Stimulated activated effector memory CD8-positive, alpha-beta T cell treated with anti-CD3 and anti-CD28 coated beads, Interleukin-12 subunit alpha, Interleukin-12 subunit beta, amount 100 ng/mL, for 72 hours (primary cell): Measurements from ENCODE around the gene GAPVD1.

Source experiments
- ATAC-seq: fragments of 150-1000 bp; cut with Tn5 transposase; 2 replicates; pipeline ENCODE4 v1.10.0; 2021
- DNase-seq, 2 donors: peaks; one replicate each; pipeline ENCODE4 v3.0.0; 2021 to 2022; ENCODE audit warnings: low spot score in 2 of 2
- H3K27ac Mint-ChIP-seq: one replicate; pipeline ENCODE4 v1.8.0; 2022; ENCODE audit warnings: mild to moderate bottlenecking, mixed read lengths
- H3K36me3 Mint-ChIP-seq: one replicate; pipeline ENCODE4 v1.8.0; 2022; ENCODE audit warnings: mild to moderate bottlenecking, mixed read lengths
- H3K4me1 Mint-ChIP-seq: one replicate; pipeline ENCODE4 v1.8.0; 2022; ENCODE audit warnings: mixed read lengths
- H3K4me3 Mint-ChIP-seq: one replicate; pipeline ENCODE4 v1.8.0; 2022; ENCODE audit warnings: mild to moderate bottlenecking, mixed read lengths
- H3K9me3 Mint-ChIP-seq: one replicate; pipeline ENCODE4 v1.8.0; 2022; ENCODE audit warnings: mixed read lengths

The GAPVD1 gene

DNA sequence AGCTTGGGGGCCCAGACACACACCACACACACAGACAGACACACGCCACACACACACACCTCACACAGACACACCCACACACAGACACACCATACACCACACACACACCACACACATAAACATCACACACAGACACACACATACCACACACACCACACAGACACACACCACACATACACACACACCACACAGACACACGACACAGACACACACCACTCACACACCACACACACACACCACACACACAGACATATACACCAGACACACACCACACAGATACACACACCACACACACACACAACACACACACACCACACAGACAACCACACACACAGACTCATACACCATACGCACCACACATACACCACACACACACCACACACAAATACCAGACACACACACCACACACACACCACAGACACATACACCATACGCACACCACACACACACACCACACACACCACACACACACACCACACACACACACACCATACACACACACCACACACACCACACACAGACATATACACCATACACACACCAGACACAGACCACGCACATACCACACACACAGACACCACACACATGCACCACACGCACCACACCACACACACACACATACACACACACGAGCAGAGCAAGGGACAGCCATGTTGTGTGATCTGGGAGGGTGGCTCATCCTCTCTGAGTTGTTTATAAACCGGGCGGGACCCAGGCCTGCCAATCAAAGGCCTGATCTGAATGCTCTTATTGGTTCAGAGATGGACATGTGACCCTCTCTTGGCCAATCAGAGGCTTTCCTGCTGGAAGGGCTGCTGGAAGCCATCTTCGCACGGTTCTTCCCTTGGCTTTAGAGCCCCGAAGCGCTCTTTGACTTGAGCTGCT lies 148.3 kb downstream of the GAPVD1 start:
- no peaks in the 10 kb centered on the region for H3K9me3 Mint-ChIP-seq
- DNase-seq (no peak), ATAC-seq (peak; percentile 42)
- H3K27ac Mint-ChIP-seq, result peak overlapping the region; percentile 56
- peak overlapping the region; percentile 78 for H3K4me3 Mint-ChIP-seq
- peaks cover 25% of the 10 kb centered on the region for H3K4me1 Mint-ChIP-seq
- no peaks in the 10 kb centered on the region for H3K36me3 Mint-ChIP-seq

DNA sequence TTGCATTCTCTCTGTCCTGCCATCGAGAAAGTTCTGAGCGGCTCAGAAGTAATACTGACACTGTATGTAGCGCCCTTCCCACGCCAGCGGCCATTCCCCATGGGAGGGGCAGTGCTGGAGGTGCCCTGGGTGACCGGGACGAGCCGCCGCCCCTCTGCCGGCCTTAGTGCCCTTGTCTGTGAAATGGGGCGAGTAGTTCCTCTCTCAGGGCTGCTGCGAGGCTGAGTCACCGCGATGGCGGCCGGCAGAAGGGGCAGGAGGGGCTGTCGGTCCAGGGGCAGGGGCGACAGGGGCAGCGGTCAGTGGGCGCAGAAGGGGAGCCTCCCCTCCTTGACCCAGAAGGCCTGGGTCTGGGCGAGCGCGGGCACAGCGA lies 148.9 kb downstream of the GAPVD1 start:
- peaks cover 25% of the 10 kb centered on the region for H3K4me1 Mint-ChIP-seq
- no peak for ATAC-seq
- peak overlapping the region; percentile 56 for H3K27ac Mint-ChIP-seq

DNA sequence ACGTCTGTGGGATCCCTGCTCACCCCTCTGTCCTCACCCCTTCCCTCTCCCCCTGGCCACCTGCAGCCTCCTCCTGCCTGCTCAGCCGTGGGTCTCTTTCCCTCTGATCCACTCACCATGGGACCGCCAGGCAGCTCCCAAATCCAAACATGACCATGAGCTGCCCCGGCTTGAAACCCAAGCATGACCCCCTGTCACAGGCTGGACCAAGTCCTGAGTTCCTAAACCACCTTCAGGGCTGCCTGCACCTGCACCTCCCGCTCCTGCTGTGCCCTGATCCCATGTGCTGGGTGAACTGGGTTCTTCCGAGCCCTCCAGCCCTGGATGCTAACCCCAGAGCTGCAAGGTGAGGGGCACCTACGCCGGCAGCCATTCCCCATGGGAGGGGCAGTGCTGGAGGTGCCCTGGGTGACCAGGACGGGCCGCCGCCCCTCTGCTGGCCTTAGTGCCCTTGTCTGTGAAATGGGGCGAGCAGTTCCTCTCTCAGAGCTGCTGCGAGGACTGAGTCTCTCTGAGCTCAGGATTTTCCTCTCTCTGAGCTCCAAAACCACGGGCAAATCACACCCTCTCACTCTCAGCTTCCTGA lies 149.6 kb downstream of the GAPVD1 start:
- Mint-ChIP-seq H3K4me1 (peaks cover 25% of the 10 kb centered on the region), H3K9me3 (no peaks in the 10 kb centered on the region), H3K36me3 (no peaks in the 10 kb centered on the region), H3K27ac (no peak overlapping the region), H3K4me3 (no peak overlapping the region)
- ATAC-seq (no peak), DNase-seq (no peak)

More for the DNA sequence above, 148.9 kb downstream of the GAPVD1 start:
- DNase-seq, result no peak
- Mint-ChIP-seq H3K4me3 (no peak overlapping the region), H3K9me3 (no peaks in the 10 kb centered on the region), H3K36me3 (no peaks in the 10 kb centered on the region)

DNA sequence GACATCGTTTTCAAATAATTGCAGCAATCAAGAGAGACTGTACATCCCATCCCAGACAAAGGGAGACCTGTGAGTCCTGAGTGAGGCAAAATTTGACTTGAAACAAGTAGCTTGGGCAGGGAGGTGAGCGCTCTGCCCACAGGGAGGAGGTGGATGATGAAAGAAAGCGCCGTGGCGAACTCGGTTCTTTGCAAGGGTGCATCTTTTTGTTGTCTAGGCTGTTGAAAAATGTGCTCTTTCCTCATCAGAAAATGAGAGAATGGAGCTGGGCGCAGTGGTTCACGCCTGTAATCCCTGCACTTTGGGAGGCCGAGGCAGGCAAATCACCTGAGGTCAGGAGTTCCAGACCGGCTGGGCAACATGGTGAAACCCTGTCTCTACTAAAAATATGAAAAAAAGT lies 150.5 kb downstream of the GAPVD1 start:
- Mint-ChIP-seq H3K4me1 (peaks cover 23% of the 10 kb centered on the region), H3K27ac (no peak overlapping the region), H3K9me3 (no peaks in the 10 kb centered on the region), H3K36me3 (no peaks in the 10 kb centered on the region), H3K4me3 (no peak overlapping the region)
- ATAC-seq, result no peak
- no peak for DNase-seq

DNA sequence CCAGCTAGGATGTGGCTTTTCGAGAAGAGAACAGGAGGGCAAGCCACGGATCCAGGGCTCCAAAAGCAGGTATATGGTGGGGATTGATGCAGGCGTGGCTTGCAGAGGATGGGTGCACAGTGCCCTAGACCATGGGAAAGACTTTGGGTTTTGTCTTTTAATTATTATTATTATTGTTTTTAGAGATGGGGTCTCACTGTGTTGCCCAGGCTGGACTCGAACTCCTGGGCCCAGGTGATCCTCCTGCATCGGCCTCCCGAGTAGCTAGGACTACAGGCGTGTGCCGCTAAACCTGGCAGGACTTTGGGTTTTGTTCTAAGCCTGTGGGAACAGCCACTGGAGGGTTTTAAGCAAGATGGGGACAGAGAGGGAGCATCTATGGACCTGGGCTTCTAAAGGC lies 152.0 kb downstream of the GAPVD1 start:
- Mint-ChIP-seq H3K9me3 (no peaks in the 10 kb centered on the region), H3K4me3 (no peak overlapping the region), H3K27ac (no peak overlapping the region), H3K36me3 (no peaks in the 10 kb centered on the region), H3K4me1 (peaks cover 16% of the 10 kb centered on the region)
- ATAC-seq, result no peak
- DNase-seq, result no peak

DNA sequence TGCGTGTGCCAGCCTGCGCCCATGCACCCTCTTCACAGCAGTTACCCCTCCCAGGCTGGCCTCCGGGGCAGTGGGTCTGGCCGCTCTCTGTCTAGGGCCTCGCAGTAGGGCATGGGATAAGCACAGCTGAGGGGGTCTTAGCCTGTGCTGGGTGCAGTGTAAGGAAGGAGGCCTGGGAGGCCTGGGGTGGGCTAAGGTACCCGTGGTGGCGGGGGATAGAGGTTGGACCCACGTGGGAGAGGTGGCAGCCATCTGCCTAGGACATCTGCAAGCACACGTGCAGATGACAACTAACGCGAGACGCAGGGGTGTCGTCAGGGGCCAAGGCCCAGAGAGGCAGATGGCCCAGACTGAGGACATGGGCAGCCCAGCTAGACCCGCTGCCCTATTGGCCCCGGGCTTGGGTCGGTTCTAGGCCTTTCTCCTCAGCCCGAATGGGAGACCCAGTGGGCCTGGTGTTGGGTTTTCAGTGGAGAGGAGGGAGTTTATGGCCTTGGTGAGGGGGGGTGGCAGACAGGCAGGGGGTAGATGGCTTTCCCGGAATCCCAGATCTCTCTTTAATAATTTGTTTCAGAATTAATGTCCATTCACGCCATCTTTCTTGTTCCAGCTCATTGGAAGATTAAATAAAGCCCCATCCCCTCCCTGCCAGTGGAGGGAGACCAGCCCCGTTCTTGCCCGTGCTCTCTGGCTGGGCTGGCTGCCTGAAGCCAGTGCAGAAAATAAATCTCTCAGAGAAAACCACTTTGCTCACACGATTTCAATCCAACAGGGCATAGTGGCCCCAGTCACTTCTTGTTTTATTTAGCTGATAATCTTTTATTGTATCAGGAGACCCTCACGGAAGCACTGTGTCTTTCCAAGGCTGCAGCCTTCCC lies 154.2 kb downstream of the GAPVD1 start:
- ATAC-seq (peak; percentile 31), DNase-seq (no peak)
- Mint-ChIP-seq H3K9me3 (no peaks in the 10 kb centered on the region), H3K4me3 (no peak overlapping the region), H3K27ac (no peak overlapping the region), H3K4me1 (no peaks in the 10 kb centered on the region), H3K36me3 (no peaks in the 10 kb centered on the region)

DNA sequence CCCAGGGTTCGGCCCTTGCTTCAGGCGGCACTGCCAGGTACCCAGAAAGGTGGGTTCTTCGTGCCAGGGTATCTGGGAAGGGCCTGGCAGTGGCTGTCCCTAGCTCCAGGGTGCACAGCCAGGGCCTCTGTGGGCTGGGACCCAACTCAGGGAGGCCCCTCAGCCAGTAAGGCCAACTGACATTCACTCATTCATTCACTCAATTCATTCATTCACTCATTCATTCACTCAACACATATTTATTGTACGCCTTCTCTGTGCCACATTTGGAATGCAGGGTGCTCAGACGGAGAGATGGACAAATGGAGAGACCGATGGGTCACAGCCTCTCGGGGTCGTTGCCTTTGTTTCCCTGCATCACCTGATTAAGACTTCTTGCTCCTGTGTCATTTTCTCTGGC lies 154.9 kb downstream of the GAPVD1 start:
- H3K36me3 Mint-ChIP-seq, result no peaks in the 10 kb centered on the region
- no peaks in the 10 kb centered on the region for H3K4me1 Mint-ChIP-seq
- no peak for DNase-seq
- H3K9me3 Mint-ChIP-seq, result no peaks in the 10 kb centered on the region
- H3K27ac Mint-ChIP-seq, result no peak overlapping the region
- H3K4me3 Mint-ChIP-seq, result no peak overlapping the region
- no peak for ATAC-seq
